GM23338 (cell line): ENCODE data around the gene FBXW7. TPM values are rescaled to one million over a fixed set of nuclear protein-coding genes. Genes with fewer than 3 reads are reported as not detected.

Source experiments
- ATAC-seq: fragments of 200-7000 bp; cut with Tn5 transposase; 3 replicates; pipeline ENCODE4 v1.9.1; 2020
- DNase-seq: peaks from one replicate; pipeline ENCODE4 v3.0.0-alpha.2; 2015; ENCODE audit warnings: low spot score
- H2AFZ ChIP-seq: fragments of 200-600 bp; sonication (generic); 2 replicates; pipeline ENCODE4 v1.8.0; 2016; ENCODE audit warnings: antibody characterized with exemption, mild to moderate bottlenecking, moderate library complexity
- H3F3A ChIP-seq: fragments of 200-600 bp; sonication (generic); replicated peaks from 2 replicates; pipeline ENCODE4 v1.8.0; 2017; ENCODE audit warnings: antibody characterized with exemption, mixed run types, low read depth
- H3K27ac ChIP-seq: fragments of 200-600 bp; sonication (generic); 2 replicates; pipeline ENCODE4 v1.6.1; 2016; ENCODE audit warnings: low read depth
- H3K27me3 ChIP-seq: fragments of 200-600 bp; sonication (generic); 2 replicates; pipeline ENCODE4 v1.8.0; 2016; ENCODE audit warnings: mild to moderate bottlenecking, mixed run types, moderate library complexity; ENCODE audit not compliant: insufficient read depth
- H3K36me3 ChIP-seq: fragments of 200-600 bp; sonication (generic); 2 replicates; pipeline ENCODE4 v1.8.0; 2016; ENCODE audit warnings: mild to moderate bottlenecking; ENCODE audit not compliant: insufficient read depth
- H3K4me1 ChIP-seq: fragments of 200-600 bp; sonication (generic); 2 replicates; pipeline ENCODE4 v1.8.0; 2016; ENCODE audit warnings: mild to moderate bottlenecking, moderate library complexity; ENCODE audit not compliant: insufficient read depth
- H3K4me2 ChIP-seq: fragments of 200-600 bp; sonication (generic); 2 replicates; pipeline ENCODE4 v1.7.1; 2017; ENCODE audit warnings: mixed run types
- H3K4me3 ChIP-seq: fragments of 200-600 bp; sonication (generic); 2 replicates; pipeline ENCODE4 v1.6.1; 2016; ENCODE audit warnings: mixed run types
- H3K79me2 ChIP-seq: fragments of 200-600 bp; sonication (generic); replicated peaks from 2 replicates; pipeline ENCODE4 v1.8.0; 2017; ENCODE audit warnings: mild to moderate bottlenecking; ENCODE audit not compliant: insufficient read depth
- H3K9me2 ChIP-seq: fragments of 200-600 bp; sonication (generic); 2 replicates; pipeline ENCODE4 v1.8.0; 2017; ENCODE audit not compliant: insufficient read depth
- H4K20me1 ChIP-seq: fragments of 200-600 bp; sonication (generic); replicated peaks from 2 replicates; pipeline ENCODE4 v1.8.0; 2017; ENCODE audit warnings: mild to moderate bottlenecking; ENCODE audit not compliant: insufficient read depth
- H3K27ac Mint-ChIP-seq: 2 replicates; pipeline ENCODE4 v1.8.0; 2020; ENCODE audit warnings: inconsistent platforms, mild to moderate bottlenecking, moderate library complexity, mixed read lengths
- H3K27me3 Mint-ChIP-seq: 3 replicates; pipeline ENCODE4 v1.8.0; 2022; ENCODE audit warnings: low read depth, mild to moderate bottlenecking, moderate library complexity, mixed read lengths, inconsistent platforms; ENCODE audit not compliant: insufficient read depth, poor library complexity
- H3K36me3 Mint-ChIP-seq: 3 replicates; pipeline ENCODE4 v1.8.0; 2021; ENCODE audit warnings: low read depth, mild to moderate bottlenecking, inconsistent platforms, moderate library complexity, mixed read lengths
- H3K4me1 Mint-ChIP-seq: 3 replicates; pipeline ENCODE4 v1.8.0; 2020; ENCODE audit warnings: mild to moderate bottlenecking, inconsistent platforms, mixed read lengths
- H3K4me3 Mint-ChIP-seq: 3 replicates; pipeline ENCODE4 v1.8.0; 2021; ENCODE audit warnings: moderate library complexity, mild to moderate bottlenecking, inconsistent platforms, mixed read lengths
- H3K9me3 Mint-ChIP-seq: 3 replicates; pipeline ENCODE4 v1.8.0; 2020; ENCODE audit warnings: moderate library complexity, mild to moderate bottlenecking, inconsistent platforms, mixed read lengths
- CREB1 ChIP-seq: fragments of 250-450 bp; sonication (Bioruptor Pico); IDR thresholded peaks from 2 replicates; pipeline ENCODE4 v1.5.0; 2020; ENCODE audit warnings: low read depth, mild to moderate bottlenecking, moderate library complexity
- CTCF ChIP-seq, 2 experiments: fragments of 200-600 bp in 1 of 2; sonication (generic) in 1 of 2; conservative IDR thresholded peaks; 2 replicates each; pipeline versions ENCODE4 v1.5.1 to v1.6.1; 2016 to 2017; ENCODE audit warnings: antibody characterized with exemption in 2 of 2, low read depth in 2 of 2, mild to moderate bottlenecking in 2 of 2, moderate library complexity in 1 of 2
- EZH2 ChIP-seq: fragments of 200-600 bp; sonication (generic); IDR thresholded peaks from one replicate; pipeline ENCODE4 v1.8.0; 2017; ENCODE audit warnings: antibody characterized with exemption, mild to moderate bottlenecking, low read depth; ENCODE audit not compliant: unreplicated experiment
- EZH2phosphoT487 ChIP-seq: fragments of 200-600 bp; sonication (generic); IDR thresholded peaks from one replicate; pipeline ENCODE4 v1.8.1; 2018; ENCODE audit warnings: antibody characterized with exemption; ENCODE audit not compliant: unreplicated experiment
- JUNB ChIP-seq: IDR thresholded peaks from one replicate; pipeline ENCODE4 v1.6.1; 2016; ENCODE audit warnings: antibody characterized with exemption; ENCODE audit not compliant: unreplicated experiment
- NANOG ChIP-seq: IDR thresholded peaks from 2 replicates; pipeline ENCODE4 v1.6.1; 2016; ENCODE audit warnings: antibody characterized with exemption, borderline replicate concordance
- POLR2AphosphoS5 ChIP-seq: IDR thresholded peaks from 2 replicates; pipeline ENCODE4 v1.6.1; 2016; ENCODE audit warnings: antibody characterized with exemption, low read depth
- STAT1 ChIP-seq: IDR thresholded peaks from one replicate; pipeline ENCODE4 v1.6.1; 2016; ENCODE audit warnings: antibody characterized with exemption; ENCODE audit not compliant: unreplicated experiment
- ZNF114 ChIP-seq: fragments of 250-450 bp; sonication (Bioruptor Pico); IDR thresholded peaks from 2 replicates; pipeline ENCODE4 v1.5.0; 2020; ENCODE audit warnings: mild to moderate bottlenecking, moderate library complexity
- ZNF331 ChIP-seq: fragments of 250-450 bp; sonication (Bioruptor Pico); IDR thresholded peaks from 2 replicates; pipeline ENCODE4 v1.5.0; 2020; ENCODE audit warnings: low read depth, mild to moderate bottlenecking, moderate library complexity
- polyA plus RNA-seq: library from polyadenylated mRNA; unstranded; fragments of >200 nt; fragmentation: Nextera tagmentation; extraction: Ambion mirVana; gene quantifications from 2 replicates; pipeline ENCODE4 v1.2.1, GENCODE V29; 2016
- total RNA-seq: library from RNA; depleted of rRNA; stranded (reverse); fragments of >200 nt; shearing (Covaris generic); gene quantifications from 2 replicates; pipeline ENCODE4 v1.2.3, GENCODE V29; 2014
- TF ChIP-seq, protein P1 (sequence below): IDR thresholded peaks from one replicate; pipeline ENCODE4 v1.6.1; 2018; ENCODE audit warnings: antibody characterized with exemption; ENCODE audit not compliant: unreplicated experiment
- TF ChIP-seq, protein P2 (sequence below): IDR thresholded peaks from 2 replicates; pipeline ENCODE4 v1.6.1; 2016; ENCODE audit warnings: antibody characterized with exemption
- TF ChIP-seq, protein P3 (sequence below): fragments of 250-450 bp; sonication (Bioruptor Pico); IDR thresholded peaks from 2 replicates; pipeline ENCODE4 v1.5.0; 2020; ENCODE audit warnings: mild to moderate bottlenecking, moderate library complexity

FBXW7 gene
- total and polyA plus RNA-seq, 2 experiments from 2014 or later, result 25.8 to 34.7 TPM

DNA sequence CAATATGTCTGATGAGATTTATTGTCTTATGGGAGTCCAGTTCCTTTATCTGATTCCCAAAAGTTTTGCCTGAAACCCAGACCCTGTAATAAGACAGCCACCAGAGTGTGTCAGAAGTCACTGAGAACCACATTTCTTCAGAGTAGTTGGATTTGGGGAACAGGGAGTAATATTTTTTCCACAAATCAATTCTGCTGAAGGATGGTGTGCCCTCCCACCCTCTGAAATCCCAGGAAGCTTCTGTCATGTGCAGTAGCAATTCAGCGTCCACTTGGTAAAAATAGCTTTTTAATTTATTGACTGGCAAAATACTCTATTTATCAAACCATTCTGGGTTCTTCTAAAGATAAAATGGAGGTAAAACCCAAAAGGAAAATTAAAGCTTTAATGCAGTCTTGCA lies 229.4 kb downstream of the FBXW7 start:
- Histone ChIP-seq H4K20me1 (no peaks in the 10 kb centered on the region), H3K36me3 (no peaks in the 10 kb centered on the region), H3K9me2 (peaks cover 8% of the 10 kb centered on the region), H3K27me3 (no peaks in the 10 kb centered on the region), H3K79me2 (no peaks in the 10 kb centered on the region), H3K4me1 (0 out of 2 replicates have a peak, but pooled peaks cover 7% of the 10 kb centered on the region), H3K4me3 (no peak overlapping the region), H2AFZ (no peak overlapping the region), H3K4me2 (no peak overlapping the region), H3F3A (no peaks in the 10 kb centered on the region), H3K27ac (no peak overlapping the region)
- no peak overlapping the region for H3K4me3 Mint-ChIP-seq
- no peak overlapping the region for H3K27ac Mint-ChIP-seq
- no peaks in the 10 kb centered on the region for H3K27me3 Mint-ChIP-seq
- no peaks in the 10 kb centered on the region for H3K9me3 Mint-ChIP-seq
- DNase-seq, result no peak
- no peak for ATAC-seq
- H3K4me1 Mint-ChIP-seq, result peaks cover 19% of the 10 kb centered on the region; the same call in 2 of the 3 replicates
- TF ChIP-seq, protein P1, sequence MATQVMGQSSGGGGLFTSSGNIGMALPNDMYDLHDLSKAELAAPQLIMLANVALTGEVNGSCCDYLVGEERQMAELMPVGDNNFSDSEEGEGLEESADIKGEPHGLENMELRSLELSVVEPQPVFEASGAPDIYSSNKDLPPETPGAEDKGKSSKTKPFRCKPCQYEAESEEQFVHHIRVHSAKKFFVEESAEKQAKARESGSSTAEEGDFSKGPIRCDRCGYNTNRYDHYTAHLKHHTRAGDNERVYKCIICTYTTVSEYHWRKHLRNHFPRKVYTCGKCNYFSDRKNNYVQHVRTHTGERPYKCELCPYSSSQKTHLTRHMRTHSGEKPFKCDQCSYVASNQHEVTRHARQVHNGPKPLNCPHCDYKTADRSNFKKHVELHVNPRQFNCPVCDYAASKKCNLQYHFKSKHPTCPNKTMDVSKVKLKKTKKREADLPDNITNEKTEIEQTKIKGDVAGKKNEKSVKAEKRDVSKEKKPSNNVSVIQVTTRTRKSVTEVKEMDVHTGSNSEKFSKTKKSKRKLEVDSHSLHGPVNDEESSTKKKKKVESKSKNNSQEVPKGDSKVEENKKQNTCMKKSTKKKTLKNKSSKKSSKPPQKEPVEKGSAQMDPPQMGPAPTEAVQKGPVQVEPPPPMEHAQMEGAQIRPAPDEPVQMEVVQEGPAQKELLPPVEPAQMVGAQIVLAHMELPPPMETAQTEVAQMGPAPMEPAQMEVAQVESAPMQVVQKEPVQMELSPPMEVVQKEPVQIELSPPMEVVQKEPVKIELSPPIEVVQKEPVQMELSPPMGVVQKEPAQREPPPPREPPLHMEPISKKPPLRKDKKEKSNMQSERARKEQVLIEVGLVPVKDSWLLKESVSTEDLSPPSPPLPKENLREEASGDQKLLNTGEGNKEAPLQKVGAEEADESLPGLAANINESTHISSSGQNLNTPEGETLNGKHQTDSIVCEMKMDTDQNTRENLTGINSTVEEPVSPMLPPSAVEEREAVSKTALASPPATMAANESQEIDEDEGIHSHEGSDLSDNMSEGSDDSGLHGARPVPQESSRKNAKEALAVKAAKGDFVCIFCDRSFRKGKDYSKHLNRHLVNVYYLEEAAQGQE, result no peak
- TF ChIP-seq EZH2 (no peak), STAT1 (no peak), EZH2phosphoT487 (no peak), JUNB (no peak), CTCF (conservative IDR thresholded peaks at IDR 0.05; ENCODE audit: low read depth in 2 of 2) (no peak), ZNF331 (CRISPR knock-in tag) (no peak), POLR2AphosphoS5 (no peak), ZNF114 (CRISPR knock-in tag) (no peak), NANOG (no peak), CREB1 (no peak)
- TF ChIP-seq, protein P2, sequence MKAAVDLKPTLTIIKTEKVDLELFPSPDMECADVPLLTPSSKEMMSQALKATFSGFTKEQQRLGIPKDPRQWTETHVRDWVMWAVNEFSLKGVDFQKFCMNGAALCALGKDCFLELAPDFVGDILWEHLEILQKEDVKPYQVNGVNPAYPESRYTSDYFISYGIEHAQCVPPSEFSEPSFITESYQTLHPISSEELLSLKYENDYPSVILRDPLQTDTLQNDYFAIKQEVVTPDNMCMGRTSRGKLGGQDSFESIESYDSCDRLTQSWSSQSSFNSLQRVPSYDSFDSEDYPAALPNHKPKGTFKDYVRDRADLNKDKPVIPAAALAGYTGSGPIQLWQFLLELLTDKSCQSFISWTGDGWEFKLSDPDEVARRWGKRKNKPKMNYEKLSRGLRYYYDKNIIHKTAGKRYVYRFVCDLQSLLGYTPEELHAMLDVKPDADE, result no peak
- TF ChIP-seq, protein P3, sequence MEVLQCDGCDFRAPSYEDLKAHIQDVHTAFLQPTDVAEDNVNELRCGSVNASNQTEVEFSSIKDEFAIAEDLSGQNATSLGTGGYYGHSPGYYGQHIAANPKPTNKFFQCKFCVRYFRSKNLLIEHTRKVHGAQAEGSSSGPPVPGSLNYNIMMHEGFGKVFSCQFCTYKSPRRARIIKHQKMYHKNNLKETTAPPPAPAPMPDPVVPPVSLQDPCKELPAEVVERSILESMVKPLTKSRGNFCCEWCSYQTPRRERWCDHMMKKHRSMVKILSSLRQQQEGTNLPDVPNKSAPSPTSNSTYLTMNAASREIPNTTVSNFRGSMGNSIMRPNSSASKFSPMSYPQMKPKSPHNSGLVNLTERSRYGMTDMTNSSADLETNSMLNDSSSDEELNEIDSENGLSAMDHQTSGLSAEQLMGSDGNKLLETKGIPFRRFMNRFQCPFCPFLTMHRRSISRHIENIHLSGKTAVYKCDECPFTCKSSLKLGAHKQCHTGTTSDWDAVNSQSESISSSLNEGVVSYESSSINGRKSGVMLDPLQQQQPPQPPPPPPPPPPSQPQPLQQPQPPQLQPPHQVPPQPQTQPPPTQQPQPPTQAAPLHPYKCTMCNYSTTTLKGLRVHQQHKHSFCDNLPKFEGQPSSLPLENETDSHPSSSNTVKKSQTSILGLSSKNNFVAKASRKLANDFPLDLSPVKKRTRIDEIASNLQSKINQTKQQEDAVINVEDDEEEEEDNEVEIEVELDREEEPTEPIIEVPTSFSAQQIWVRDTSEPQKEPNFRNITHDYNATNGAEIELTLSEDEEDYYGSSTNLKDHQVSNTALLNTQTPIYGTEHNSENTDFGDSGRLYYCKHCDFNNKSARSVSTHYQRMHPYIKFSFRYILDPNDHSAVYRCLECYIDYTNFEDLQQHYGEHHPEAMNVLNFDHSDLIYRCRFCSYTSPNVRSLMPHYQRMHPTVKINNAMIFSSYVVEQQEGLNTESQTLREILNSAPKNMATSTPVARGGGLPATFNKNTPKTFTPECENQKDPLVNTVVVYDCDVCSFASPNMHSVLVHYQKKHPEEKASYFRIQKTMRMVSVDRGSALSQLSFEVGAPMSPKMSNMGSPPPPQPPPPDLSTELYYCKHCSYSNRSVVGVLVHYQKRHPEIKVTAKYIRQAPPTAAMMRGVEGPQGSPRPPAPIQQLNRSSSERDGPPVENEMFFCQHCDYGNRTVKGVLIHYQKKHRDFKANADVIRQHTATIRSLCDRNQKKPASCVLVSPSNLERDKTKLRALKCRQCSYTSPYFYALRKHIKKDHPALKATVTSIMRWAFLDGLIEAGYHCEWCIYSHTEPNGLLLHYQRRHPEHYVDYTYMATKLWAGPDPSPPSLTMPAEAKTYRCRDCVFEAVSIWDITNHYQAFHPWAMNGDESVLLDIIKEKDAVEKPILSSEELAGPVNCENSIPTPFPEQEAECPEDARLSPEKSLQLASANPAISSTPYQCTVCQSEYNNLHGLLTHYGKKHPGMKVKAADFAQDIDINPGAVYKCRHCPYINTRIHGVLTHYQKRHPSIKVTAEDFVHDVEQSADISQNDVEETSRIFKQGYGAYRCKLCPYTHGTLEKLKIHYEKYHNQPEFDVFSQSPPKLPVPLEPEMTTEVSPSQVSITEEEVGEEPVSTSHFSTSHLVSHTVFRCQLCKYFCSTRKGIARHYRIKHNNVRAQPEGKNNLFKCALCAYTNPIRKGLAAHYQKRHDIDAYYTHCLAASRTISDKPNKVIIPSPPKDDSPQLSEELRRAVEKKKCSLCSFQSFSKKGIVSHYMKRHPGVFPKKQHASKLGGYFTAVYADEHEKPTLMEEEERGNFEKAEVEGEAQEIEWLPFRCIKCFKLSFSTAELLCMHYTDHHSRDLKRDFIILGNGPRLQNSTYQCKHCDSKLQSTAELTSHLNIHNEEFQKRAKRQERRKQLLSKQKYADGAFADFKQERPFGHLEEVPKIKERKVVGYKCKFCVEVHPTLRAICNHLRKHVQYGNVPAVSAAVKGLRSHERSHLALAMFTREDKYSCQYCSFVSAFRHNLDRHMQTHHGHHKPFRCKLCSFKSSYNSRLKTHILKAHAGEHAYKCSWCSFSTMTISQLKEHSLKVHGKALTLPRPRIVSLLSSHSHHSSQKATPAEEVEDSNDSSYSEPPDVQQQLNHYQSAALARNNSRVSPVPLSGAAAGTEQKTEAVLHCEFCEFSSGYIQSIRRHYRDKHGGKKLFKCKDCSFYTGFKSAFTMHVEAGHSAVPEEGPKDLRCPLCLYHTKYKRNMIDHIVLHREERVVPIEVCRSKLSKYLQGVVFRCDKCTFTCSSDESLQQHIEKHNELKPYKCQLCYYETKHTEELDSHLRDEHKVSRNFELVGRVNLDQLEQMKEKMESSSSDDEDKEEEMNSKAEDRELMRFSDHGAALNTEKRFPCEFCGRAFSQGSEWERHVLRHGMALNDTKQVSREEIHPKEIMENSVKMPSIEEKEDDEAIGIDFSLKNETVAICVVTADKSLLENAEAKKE (CRISPR knock-in tag), result no peak
- H3K36me3 Mint-ChIP-seq, result no peaks in the 10 kb centered on the region
